HG02798 (cell line): ENCODE results near the gene SDCBP2.

Source experiments
- ATAC-seq: cut with Tn5 transposase; IDR thresholded peaks from one replicate; pipeline ENCODE4 v1.9.1; 2021; ENCODE audit warnings: mild to moderate bottlenecking; ENCODE audit not compliant: unreplicated experiment, poor library complexity

SDCBP2 gene

GRCh38 chr20:1332749-1333300 is 3.9 kb upstream of the SDCBP2 start:
- ATAC-seq, result no peak

DNA sequence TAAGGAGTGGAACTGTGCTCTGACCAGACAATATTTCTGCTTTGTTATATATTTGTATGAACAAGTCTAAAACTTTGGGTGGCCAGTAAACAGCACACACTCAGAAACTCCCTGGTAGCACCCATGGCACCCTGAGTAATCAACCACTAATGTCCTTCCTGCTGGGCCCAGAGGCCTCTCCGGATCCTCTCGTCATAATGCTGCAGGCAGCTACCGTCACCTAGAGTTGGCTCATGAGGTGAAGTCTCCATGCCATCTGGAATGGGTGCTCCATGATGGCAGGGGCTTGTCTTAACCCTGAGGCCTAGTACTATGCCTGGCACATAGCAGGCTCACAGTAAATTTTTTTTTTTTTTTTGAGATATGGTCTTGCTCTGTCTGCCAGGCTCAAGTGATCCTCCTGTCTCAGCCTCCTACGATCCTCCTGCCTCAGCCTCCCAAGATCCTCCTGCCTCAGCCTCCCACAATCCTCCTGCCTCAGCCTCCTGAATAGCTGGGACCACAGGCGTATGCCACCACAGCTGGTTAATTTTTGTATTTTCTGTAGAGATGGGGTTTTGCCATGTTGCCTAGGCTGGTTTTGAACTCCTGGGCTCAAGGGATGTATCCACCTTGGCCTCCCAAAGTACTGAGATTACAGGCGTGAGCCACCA is 3.0 kb upstream of the SDCBP2 start:
- no peak for ATAC-seq

DNA sequence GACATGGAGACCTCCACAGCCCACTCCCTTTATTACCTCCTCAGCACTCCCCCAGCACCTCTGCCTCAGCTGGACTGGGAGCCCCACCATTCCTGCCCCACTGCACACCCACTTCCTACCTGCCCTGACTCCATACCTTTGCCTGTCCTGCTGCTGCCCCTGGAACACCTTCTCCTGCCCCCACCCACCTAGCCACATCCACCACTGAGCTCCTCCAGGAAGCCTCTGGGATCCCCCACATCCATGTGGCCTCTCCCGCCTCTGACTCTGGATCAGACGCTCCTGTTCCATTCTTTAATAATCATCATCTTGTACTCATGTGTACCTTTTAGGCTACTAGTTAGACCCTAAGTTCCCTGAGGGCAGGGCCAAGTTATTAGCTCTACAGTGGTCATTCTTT is 2.2 kb upstream of the SDCBP2 start:
- ATAC-seq, result no peak

GRCh38 chr20:1330075-1330830 is 1.3 kb upstream of the SDCBP2 start:
- ATAC-seq, result no peak

DNA sequence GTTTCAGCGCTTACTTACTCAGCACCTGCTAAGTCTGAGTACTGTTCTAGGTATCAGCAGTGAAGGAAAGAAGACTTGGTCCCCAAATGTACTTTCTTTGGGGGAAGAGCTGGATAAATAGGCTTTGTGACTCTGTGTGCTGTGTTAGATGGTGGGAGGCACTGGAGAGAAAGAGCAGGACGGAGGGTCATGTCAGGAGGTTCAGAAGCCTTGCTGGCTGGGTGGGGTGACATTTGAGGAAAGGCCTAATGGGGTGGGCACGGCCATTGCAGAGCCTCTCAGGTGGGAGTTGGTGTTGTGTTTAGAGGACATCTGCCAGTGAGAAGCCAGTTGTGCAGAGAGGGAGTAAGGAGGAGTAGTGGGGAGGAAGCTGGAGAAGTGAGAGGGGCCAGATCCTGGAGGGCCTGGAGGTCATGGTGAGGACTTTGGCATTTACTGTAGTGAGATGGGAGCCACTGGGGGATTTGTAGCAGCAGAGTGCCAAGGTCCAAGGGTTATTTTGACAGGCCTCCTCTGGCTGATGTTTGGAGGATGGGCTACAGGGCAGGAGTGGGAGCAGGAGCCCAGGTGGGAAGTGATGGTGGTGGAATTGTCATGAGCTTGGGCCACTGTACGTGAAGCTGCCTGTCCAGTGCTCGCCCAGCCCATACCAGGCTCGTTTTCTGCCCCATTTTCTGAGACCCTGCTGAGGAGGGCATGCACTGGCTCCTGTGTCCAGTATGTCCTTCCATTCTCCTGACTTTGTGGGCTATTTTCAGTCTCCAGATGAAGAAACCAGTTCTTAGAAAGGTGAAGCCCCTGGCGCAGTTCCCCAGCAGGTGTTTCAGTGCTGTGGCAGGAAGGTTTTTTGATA is 886 bp downstream of the SDCBP2 start:
- ATAC-seq, result no peak

DNA sequence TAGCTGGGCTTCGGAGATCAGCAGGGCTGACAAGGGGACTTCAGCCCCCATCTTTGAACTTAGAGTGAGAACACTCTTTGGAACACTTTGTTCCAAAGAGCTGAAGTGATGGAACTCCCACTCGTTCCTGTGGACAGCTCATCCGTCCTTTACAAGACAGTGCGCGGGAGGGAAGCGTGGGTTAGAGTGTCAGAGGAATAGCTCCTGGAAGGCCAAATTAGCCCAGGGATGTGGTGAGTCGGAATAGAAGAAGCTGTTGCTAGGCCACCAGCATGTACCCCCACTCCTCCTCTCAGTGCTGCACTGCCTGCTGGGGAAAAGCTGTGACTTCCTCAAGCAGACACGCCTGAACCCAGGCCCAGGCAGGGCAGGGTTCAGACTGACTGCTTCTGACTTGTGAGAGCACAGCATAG is 1.7 kb downstream of the SDCBP2 start:
- no peak for ATAC-seq

DNA sequence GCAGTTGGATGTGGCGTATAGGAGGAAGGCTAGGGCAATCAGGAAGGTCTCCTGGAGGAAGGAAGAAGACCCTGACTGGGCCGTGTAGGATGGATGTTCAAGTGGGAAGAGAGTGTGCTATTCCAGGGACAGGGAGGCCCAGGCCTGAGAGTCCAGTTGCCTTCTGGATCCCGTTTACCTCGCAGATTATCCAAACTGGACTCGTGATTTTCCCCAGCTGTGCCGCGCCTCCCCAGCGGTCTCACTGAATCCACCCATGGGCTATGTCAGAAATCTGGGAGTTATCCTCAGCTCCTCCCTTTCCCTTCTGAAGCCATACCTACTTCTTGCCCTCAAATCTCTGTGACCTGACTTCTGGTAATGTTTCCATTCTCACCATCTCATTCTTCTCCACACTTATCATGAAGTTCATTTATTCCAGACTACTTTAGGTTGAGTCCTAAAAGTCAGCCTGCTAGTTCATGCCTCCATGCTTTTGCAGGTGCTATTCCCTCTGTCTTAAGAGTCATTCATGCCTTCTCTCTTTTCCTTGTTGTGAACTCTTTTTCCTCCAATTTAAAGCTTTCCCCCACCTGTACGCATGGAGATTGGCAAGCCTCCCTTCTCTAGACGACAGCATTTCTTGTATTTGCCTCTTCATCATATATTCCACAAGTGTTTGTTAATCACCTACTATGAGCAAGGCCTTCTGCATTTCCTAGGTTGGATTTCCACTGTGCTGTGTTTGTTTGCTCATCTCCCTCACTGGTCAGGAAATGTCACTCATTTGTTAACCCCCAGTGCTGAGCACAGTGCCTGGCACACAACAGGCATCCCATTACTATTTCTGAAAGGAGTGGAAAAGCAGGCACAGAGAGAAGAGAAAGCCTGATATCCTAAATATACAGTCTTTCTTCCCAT is 2.7 kb downstream of the SDCBP2 start:
- no peak for ATAC-seq

- ATAC-seq, result peak; percentile 91
Measured at GRCh38 chr20:1325173-1326030, 3.5 kb downstream of the SDCBP2 start.

DNA sequence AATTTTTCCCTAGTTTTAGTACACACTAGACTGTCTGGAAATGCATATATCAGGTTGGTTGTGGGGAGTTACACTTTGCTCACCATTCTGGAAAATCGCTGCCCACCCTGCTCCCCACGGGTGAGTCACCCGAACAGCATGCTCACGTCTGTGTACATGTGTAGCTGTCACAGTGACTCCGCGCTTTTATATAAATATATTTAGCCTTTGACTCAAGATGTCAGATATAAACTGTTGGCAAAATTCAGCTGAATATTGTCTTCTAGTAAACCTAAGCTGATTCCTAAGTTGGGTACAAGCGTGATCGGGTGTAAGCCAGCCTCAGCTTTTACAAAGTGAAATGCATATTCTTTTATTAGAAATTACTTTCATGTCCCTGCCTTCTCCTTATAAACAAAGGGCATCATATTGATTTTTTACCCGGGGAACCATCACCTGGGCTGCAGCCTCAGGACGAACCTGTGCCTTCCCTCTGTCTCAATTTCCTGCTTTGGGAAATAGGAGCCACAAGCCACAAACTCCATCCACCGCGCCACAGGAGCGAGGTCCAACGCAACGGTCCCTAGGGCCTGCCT is 4.3 kb downstream of the SDCBP2 start:
- ATAC-seq, result no peak

- no peak for ATAC-seq
Measured at GRCh38 chr20:1323830-1324597, 4.9 kb downstream of the SDCBP2 start.

DNA sequence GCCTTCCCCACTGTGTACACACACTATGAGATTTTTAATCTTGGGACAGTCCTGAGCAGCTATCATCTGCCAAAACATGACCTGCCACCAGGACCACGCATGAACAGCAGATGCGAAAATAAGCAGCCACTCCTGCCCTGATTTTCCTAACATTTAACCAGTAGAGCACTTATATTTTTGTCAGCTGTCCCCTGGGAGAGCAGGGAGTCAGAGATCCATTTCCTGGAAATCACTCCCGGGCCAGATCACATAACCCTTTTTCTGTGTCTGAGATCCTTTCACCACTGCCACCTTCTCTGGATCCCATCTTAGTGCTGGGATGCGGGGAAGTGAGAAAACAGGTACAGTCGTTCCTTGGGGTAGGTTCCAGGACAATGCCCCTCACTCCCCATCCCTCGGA is 5.7 kb downstream of the SDCBP2 start:
- no peak for ATAC-seq

DNA sequence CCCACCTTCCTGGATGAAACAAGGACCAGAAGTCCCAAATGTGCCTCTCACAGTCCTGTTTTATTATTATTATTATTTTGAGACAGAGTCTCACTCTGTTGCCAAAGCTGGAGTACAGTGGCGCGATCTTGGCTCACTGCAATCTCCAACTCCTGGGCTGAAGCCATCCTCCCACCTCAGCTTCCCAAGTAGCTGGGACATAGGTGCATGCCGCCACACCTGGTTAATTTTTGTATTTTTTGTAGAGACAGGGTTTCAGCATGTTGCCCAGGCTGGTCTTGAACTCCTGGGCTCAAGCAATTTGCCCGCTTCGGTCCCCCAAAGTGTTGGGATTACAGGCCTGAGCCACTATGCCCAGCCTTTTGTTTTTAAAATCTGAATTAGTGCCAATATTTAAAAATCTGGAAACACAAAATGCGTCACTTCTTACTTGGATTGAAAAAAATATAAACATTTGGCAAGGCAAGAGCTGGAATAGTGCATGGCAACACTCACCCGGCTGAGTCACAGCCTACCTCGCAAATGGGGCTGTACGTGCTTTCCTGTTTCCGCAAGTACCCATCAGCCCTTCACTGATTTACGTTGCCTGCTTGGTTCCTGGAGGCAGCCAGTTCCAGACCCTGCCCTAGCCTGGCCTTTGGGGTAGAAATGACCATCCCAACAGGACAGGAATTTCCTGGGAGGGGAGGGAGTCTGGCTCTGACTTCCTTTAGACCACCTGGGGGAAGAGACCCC is 6.3 kb downstream of the SDCBP2 start:
- no peak for ATAC-seq

DNA sequence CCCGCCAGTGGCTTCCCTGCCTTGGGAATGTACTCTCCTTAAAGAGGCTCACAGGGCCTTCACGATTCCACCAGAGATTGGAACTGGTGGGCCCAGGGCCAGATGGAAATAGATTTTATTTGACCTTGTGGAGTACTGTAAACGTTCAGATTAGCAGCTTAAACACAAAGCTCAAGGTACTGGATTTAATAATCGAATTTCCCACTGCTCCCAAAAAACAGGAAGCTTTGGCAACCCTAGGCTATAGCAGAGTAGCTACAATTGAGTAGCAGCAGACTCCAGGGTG is 7.3 kb downstream of the SDCBP2 start:
- no peak for ATAC-seq

DNA sequence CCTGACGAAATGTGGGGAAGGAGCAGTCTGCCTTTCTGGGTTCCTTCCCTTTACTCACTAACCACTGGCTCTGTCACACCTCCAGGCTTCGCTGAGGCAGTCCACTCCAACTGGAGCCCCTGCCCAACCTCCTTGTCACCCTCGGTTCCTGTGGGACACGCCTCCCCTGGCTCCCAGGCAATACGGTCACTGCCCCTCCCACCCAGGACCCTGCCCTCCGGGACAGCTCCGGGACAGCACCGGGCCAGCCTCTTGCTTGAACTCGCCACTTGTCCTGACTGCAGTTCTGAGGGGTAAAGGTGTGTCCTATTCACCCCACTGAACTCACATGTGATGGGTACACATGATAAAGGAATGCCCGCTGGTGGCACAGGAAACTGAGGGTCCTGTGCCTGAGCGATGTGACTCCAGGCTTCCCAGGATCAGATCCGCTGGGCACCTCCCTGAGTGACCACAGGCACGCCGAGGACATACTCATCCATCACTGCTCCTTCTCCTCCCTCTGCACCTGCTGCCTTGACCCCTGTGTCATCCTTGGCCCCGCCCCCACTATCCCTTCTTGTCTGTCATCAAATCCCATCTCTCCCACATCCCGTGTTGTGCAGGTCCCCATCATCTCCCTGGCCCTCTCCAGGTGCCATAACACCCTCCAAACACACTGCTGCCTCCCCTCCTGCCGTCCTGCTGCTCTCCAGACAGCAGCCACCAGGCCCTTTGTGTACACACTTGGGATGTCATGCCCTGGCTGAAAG is 7.9 kb downstream of the SDCBP2 start:
- no peak for ATAC-seq

DNA sequence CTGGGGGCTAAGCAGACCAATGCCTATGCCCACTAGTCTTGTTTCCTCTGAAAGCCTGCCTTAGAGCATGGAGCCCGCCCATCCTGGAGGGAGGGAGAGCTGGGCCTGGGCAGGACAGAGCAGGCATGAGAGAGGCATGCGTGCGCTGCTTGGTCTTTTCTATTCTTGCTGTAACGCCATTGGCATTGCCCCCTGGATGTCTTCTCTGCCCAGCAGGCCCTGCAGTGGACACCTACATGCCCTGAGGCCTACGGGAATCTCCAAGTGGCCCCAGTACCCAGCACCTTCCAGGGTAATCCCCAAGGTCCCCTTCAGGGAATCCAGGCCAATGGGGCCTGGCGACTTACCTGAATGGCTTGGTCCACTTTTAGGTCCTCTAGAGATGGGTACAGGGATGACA is 8.9 kb downstream of the SDCBP2 start:
- ATAC-seq, result no peak

- no peak for ATAC-seq
Measured at GRCh38 chr20:1319462-1319861, 9.5 kb downstream of the SDCBP2 start.

DNA sequence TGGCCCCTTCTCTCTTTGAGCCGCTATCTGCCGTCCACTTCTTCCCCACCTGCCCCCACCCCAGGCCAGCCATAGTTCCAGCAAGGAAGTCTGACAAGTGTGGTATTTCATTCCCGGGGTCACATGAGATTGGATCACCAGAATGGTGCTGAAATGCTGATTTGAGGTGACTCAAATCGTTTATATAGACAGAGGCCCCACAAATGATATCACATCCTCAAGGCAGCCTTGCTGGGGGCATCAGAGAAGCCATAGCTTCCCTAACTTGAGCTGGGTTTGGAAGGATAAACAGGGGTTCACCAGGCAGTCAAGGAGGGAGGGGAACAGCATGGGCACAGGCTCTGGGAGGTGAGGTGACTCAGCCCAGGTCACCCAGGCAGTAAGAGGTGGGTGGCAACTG is 9.9 kb downstream of the SDCBP2 start:
- ATAC-seq, result no peak
